NCI-H345 (cell line): ENCODE results near the gene FLII.
A peak's percentile ranks its signal among the peaks of the same experiment; 100 is the strongest.
"Not testable (repeated sequence)": the region's sequence is repeated elsewhere in the genome, so short reads cannot be mapped to it uniquely, and the experiment has no call there.

Experiments
- DNase-seq: peaks from one replicate; lab custom pipeline; 2025; lab: John Stamatoyannopoulos, UW

Gene FLII

GRCh38 chr17:18258356-18259038 lies at the start of gene FLII:
Gene FLII, minus strand, starts transcription at chr17:18258738. Its CDS starts 48 bp downstream, at chr17:18258690.
- peak; percentile 44 for DNase-seq

GRCh38 chr17:18303206-18303605 lies 44.7 kb upstream of the FLII start:
- not testable (repeated sequence) for DNase-seq

GRCh38 chr17:18300725-18301480 lies 42.4 kb upstream of the FLII start:
- no peak for DNase-seq

GRCh38 chr17:18298061-18298460 lies 39.5 kb upstream of the FLII start:
- not testable (repeated sequence) for DNase-seq

- DNase-seq: no peak
Measured at GRCh38 chr17:18291718-18292540, 33.4 kb upstream of the FLII start.

- no peak for DNase-seq
Measured at GRCh38 chr17:18285296-18285695, 26.8 kb upstream of the FLII start.

- DNase-seq: no peak
Measured at GRCh38 chr17:18281788-18282187, 23.2 kb upstream of the FLII start.

- peak; percentile 87 for DNase-seq
Measured at GRCh38 chr17:18280766-18281371, 22.3 kb upstream of the FLII start.

GRCh38 chr17:18280249-18280648 lies 21.7 kb upstream of the FLII start:
- no peak for DNase-seq

- no peak for DNase-seq
Measured at GRCh38 chr17:18278867-18279266, 20.3 kb upstream of the FLII start.

- DNase-seq: no peak
Measured at GRCh38 chr17:18277076-18277475, 18.5 kb upstream of the FLII start.

- no peak for DNase-seq
Measured at GRCh38 chr17:18270046-18270931, 11.8 kb upstream of the FLII start.

GRCh38 chr17:18267927-18268711 lies 9.6 kb upstream of the FLII start:
- no peak for DNase-seq

- DNase-seq: no peak
Measured at GRCh38 chr17:18267366-18267765, 8.8 kb upstream of the FLII start.

- DNase-seq: no peak
Measured at GRCh38 chr17:18263885-18264682, 5.5 kb upstream of the FLII start.

GRCh38 chr17:18262641-18263040 lies 4.1 kb upstream of the FLII start:
- DNase-seq: no peak

- DNase-seq: no peak
Measured at GRCh38 chr17:18262111-18262510, 3.6 kb upstream of the FLII start.

- no peak for DNase-seq
Measured at GRCh38 chr17:18261659-18262058, 3.1 kb upstream of the FLII start.

GRCh38 chr17:18261146-18261515 lies 2.6 kb upstream of the FLII start:
- DNase-seq: peak; percentile 14
